SHP77 treated with DMSO at 0.1 percent for 48 hours (cell line): ENCODE data around the gene APOL5.
"Not testable (repeated sequence)": the region's sequence is repeated elsewhere in the genome, so short reads cannot be mapped to it uniquely, and the experiment has no call there.

ENCODE experiments used
- DNase-seq: peaks from one replicate; lab custom pipeline; 2025; lab: John Stamatoyannopoulos, UW

The APOL5 gene

DNA sequence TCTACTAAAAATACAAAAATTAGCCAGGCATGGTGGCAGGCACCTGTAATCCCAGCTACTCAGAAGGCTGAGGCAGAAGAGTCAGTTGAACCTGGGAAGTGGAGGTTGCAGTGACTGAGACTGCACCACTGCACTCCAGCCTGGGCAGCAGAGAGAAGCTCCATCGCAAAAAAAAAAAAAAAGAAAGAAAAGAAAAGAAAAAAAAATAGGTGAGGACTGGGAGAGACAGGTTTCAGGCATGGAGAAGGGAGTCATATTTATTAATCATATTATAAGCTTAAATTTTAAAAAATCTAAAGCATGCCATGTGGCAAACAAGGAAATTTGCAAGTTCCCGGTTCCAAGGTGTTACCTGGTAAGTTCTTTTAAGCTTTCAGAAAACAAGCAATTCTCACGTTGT, at the start of gene APOL5:
Gene APOL5, plus strand, starts transcription at position 301 of the 400 bp plus-strand sequence. Its CDS starts 0 bp downstream, at position 301.
- DNase-seq = no peak

- DNase-seq = no peak
Measured at GRCh38 chr22:35674335-35674734, 43.3 kb upstream of the APOL5 start.

GRCh38 chr22:35676065-35676464, 41.6 kb upstream of the APOL5 start:
- not testable (repeated sequence) for DNase-seq

- no peak for DNase-seq
Measured at GRCh38 chr22:35677460-35678187, 40.0 kb upstream of the APOL5 start.

GRCh38 chr22:35678836-35679235, 38.8 kb upstream of the APOL5 start:
- no peak for DNase-seq

GRCh38 chr22:35679492-35679891, 38.2 kb upstream of the APOL5 start:
- DNase-seq = not testable (repeated sequence)

GRCh38 chr22:35681454-35682052, 36.1 kb upstream of the APOL5 start:
- DNase-seq = no peak

- DNase-seq = no peak
Measured at GRCh38 chr22:35683560-35683959, 34.1 kb upstream of the APOL5 start.

DNA sequence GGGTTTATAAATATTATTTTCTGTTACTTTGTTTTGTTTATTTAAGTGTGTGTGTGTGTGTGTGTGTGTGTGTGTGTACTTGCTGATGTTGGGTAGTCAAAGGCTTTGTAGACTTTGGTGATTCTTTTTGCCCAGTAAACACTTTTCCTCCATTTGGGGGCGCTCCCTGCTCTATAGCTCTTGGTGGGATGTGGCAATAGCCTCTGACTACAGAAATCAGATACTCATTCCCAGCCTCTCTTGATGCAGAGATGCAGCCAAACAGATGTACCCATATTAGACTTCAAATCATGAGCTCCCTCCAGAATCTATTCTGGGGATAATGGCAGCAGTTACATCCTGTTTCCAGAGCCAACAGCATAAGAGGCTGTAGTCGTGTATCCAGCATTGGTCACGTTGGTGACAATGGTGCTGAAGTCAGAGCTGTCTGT, 33.4 kb upstream of the APOL5 start:
- DNase-seq = peak; percentile 10

DNA sequence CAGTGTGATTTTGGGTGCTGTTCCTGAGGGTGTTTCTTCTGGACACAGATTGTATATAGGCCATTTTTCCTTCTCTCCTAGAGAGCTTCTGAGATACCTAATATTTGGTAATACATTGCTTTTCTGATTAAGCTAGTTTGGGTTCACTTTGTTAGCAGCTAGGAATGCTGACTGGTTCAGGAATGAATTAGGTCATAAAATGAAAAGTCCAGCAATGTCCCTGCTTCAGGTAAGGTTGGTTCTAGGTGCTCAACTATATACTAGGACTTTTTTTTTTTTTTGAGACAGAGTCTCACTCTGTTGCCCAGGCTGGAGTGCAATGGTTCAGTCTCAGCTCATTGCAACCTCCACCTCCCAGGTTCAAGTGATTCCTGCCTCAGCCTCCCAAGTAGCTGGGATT, 32.9 kb upstream of the APOL5 start:
- no peak for DNase-seq

GRCh38 chr22:35685731-35686130, 31.9 kb upstream of the APOL5 start:
- DNase-seq = no peak

DNA sequence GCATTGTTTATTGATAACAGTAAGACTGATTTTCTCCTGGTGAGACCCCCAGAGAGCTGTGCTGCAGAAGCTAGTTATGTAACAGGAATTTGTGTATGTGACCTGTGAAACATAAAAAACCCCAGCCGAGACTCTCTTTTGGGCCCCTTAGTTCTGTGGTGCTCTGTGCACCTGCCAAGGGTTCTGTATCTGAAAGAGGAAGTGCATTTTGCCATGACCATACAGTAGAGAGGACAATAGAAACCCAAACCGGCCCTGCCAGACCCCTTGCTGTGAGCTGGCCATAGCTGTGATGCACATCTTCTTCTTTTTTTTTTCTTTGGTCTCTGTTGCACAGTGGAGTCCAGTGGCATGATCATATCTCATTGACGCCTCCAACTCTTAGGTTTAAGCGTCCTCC, 31.4 kb upstream of the APOL5 start:
- DNase-seq = no peak

- no peak for DNase-seq
Measured at GRCh38 chr22:35687461-35687860, 30.2 kb upstream of the APOL5 start.

GRCh38 chr22:35688913-35689675, 28.6 kb upstream of the APOL5 start:
- DNase-seq = no peak

DNA sequence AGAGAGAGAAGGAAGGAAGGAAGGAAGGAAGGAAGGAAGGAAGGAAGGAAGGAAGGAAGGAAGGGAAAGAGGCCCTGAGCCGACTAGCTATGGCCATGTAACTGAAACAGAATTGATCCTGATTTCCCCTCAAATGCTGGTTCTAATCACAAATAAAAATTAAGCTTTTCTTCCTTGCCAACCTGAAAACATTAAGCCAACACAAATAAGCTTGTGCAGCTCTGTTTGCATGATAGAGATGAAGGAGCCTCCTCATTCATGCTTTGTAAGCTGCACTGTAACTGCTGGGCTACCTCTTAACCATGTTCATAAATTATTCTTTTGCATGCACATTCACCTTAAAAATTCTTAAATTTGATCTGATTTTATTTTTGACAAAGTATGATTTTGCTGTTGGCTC, 27.7 kb upstream of the APOL5 start:
- no peak for DNase-seq

DNA sequence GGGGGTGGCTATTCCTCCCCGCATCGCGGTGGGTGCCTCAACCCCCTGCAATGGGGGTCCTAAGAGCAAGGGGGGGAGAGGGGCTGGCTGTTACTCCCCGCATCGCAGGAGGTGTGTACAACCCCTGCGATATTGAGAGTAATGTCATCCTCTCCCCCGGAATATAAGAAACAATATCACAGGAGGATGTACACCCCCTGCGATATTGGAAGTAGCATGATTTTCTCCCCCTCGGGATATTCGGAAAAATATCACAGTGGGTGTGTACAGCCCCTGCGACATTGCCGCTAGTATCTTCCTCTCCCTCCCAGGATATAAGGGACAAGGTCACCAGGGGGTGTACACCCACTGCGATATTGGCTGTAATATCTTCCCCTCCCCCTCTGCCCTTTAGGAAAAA, 22.5 kb upstream of the APOL5 start:
- no peak for DNase-seq

DNA sequence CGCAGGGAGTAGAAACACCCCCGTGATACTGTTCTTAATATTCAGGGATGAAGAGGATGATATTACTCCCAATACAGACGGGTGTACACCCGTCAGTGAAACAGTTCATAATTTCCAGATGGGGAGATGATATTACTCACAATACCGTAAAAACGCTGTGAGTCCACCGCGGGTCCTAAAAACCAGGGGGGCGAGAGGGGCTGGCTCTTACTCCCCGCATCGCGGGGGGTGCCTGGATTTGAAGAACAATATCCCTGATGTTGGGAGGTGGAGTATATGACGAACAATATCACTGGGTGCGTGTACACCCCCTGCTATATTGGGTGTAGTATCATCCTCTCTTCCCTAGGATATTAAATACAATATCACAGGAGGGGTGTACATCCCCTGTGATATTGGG, 20.5 kb upstream of the APOL5 start:
- DNase-seq = no peak

DNA sequence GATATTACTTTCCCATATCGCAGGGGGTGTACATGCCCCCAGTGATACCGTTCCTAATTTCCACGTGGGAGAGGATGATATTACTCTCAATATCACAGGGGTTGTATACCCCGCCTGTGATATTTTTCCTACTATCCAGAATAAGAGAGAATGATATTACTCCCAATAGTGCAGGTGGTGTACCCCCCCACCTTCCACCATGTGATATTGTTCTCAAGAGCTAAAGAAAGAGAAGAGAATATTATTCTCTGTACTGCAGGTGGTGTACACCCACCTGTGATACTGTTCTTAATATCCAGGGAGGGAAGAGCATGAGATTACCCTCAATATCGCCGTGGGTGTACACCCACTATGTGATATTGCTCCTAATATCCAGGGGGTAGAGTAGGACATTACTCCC, 17.8 kb upstream of the APOL5 start:
- DNase-seq = not testable (repeated sequence)

GRCh38 chr22:35703861-35704584, 13.6 kb upstream of the APOL5 start:
- no peak for DNase-seq

DNA sequence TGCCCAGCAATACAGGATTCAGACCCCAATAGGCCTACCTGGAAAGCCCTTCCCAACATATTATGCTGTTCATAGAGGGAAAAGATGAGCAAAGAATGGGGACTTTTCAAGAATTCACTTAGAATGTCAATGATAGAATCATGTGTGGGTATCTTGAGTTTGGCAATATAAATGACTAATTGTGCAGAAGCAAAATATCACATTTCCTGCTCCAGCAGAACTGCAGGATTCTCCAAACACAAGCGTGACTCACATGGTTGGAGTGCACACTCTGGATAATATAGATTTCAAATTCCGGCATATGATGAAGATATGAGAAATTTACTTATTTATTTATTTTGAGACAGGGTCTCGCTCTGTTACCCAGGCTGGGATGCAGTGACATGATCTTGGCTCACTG, 12.5 kb upstream of the APOL5 start:
- DNase-seq = no peak

DNA sequence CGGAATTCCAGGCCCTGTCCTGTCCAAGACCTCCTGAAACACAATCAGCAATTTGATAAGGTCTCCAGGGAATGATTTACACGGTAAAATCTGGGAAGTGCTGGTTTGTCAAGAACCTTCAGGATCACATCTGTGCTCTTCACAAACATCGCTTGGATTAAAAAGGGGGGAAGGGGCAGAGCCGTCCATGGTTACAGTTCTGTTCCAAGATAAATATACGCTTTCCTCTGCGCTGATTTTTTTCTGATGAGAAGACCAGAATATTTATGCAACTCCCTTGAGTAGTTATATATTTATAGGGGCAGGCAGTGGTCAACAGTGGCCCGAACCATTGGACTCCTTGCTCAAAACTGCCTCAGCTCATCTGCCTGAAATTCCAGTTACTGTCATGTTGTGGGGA, 9.2 kb upstream of the APOL5 start:
- no peak for DNase-seq

DNA sequence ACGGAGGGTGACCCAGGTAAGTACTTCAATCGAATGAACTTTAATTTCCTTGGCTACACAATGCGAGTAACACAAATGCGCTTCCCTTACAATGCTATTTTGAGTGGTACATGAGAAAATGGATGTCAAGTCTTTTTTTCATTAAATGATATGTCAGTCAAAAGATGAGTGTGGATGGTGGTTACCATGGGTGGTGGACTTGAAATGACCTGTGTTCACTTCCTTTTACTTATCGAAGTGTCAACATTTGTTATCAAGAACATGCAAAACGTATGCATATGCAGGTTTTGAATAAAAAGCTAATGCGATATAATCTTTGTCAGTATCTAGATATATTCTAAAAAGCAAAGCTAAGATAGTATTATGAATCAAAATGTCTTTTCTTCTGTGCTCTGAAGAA, 8.8 kb upstream of the APOL5 start:
- no peak for DNase-seq
